Activated CD8-positive, alpha-beta memory T cell treated with anti-CD3 and anti-CD28 coated beads, Interleukin-2, amount 50 U/mL, for 48 hours (primary cell): ENCODE data around the gene PLPP1.

Experiments used
- DNase-seq: peaks from one replicate; pipeline ENCODE4 v3.0.0-alpha.2; 2020

PLPP1 gene

GRCh38 chr5:55534436-55535198 lies at the start of gene PLPP1:
Gene PLPP1 (minus strand): TSS chr5:55534964. CDS start chr5:55534629, 335 bp downstream.
- DNase-seq: peak; percentile 89

- DNase-seq: no peak
These were observed 48.8 kb upstream of the PLPP1 start for GRCh38 chr5:55583578-55583977.

DNA sequence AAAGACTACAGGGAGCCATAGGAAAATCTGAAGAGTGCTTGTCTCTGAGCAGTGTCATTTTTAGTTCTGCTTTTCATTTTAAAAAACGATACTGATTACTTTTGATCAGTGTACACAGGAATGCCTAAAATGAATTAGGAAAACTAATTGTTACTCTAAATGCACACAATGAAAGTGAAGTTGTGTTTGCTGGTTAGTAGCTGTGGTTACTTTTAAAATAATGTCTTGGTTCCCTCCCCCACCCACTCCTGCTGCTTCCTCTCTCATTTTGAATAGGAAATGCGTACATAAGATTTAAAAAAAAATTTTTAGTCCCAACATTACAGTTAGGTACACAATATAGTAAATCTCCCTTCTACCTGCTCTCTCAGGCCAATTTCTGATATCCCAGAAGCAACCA lies 47.5 kb upstream of the PLPP1 start:
- no peak for DNase-seq

GRCh38 chr5:55580042-55580441 lies 45.3 kb upstream of the PLPP1 start:
- DNase-seq: no peak

DNA sequence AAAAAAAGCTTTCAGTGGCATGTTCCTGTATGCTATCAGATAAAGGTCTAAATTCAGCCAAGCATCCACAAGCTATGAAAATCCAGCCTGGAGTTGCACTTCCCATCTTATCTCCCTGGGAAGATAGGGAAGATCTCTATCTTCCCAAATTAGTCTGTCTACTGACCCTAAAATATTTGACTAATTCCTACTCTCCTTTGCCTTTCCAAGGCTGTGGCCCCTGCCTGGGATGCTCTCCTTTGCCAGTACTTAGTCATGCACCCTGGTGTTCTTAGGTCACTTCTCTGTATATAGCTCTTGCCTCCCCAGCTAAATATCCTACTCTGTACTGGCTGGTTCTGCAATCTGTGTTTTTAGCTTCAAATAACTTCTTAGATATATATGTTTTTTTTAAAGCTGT lies 44.0 kb upstream of the PLPP1 start:
- no peak for DNase-seq

DNA sequence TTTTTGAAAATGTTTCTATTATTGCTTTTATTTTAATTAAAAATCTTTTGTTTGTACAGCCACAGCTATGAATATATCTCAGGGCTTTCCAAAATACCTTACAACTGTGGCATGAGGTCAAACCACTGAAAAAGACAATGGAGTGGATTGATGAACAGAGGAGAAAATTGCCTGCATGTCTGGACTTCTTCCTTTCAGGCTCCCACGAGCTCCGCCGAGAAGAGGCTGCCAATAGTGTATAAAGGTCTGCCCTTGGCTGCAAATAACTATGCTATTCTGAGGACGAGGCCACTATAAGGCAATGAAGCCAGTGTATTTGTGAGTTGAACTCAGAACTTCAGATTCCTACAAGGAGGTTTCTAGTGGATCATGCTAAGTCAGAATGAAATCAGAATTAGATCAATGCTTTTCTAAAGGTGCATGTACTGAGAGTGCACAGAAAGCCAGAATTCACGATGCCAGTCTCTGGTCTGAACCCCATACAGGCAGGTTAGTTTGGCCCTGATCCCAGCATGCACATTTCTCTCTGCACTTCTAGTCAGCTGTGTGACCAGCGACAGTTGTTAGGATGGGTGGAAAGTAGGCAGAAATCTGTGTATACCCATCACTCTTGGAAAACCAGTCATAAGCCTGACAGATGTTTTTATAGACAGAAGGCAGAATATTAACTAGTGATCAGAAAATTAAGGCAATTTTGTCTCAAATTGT lies 42.7 kb upstream of the PLPP1 start:
- no peak for DNase-seq

GRCh38 chr5:55576661-55577060 lies 41.9 kb upstream of the PLPP1 start:
- no peak for DNase-seq

DNA sequence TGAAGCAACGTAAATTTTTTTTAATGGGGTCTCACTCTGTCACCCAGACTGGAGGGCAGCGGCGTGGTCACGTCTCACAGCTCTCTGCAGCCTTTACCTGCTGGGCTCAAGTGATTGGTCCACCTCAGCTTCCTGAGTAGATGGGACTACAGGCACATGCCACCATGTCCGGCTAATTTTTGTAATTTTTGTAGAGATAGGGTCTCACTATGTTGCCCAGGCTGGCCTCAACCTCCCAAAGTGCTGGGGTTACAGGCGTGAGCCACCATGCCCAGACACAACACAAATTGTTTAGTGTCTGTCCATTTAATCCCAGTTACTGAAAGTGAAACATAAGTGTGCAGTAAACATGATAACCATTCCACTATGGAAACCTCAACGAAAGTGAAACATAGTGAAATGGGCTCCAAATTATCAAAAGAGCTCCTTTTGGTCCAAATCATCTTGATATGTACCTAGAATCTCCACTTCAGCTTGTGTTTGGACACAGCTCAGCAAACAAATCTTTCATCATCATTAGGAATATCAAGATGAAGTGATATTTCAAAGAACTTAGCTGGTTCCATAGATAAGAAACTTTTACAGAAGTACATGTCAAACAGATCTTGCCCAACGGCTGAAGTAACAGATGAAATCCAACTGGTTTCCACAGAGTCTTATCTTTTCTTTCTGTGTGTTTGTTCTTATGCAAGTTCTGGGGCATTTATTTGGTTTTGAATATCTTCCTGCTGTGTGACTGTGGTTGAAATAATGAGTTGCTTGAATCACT lies 41.2 kb upstream of the PLPP1 start:
- DNase-seq: no peak

- no peak for DNase-seq
These were observed 37.8 kb upstream of the PLPP1 start for GRCh38 chr5:55572600-55572999.

DNA sequence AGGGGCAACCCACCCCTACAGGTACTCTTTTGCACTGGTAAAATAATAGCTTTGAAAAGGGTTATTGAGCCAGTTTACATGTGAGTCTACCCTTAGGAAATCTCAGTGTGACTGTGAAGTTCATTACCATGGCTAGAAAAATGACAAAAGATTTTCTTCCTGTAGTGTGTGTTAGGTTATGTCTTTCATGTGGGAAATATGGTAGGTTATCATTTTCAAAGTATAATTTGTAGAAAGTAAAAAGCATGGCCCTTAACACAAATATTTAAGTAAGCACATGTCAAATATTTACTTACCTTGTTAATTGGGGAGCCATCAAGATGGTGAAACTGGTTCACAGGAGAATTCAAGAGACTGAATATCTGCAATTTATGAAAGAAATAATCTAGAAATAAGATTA lies 37.3 kb upstream of the PLPP1 start:
- no peak for DNase-seq

GRCh38 chr5:55570570-55570969 lies 35.8 kb upstream of the PLPP1 start:
- no peak for DNase-seq

DNA sequence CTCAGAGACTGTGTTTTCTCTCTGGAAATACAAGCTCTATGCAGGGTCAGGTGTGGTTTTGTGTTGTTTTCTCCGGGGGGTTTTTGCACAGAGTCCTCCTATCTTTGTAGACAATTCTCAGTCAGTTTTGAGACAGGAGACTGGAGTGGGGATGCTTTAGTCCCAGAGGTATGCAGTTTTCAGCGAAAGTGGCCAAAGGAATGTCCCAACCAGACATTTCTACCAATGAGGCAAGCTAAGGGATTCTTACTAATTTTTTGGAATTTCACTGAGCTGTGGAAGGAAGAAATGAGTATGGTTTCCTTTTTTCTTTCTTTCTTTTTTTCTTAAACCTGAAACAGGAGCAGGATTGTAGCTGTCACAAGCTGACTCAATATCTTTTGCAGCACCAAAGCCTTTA lies 35.3 kb upstream of the PLPP1 start:
- DNase-seq: no peak

GRCh38 chr5:55569513-55569865 lies 34.7 kb upstream of the PLPP1 start:
- no peak for DNase-seq

- DNase-seq: no peak
These were observed 34.1 kb upstream of the PLPP1 start for GRCh38 chr5:55568654-55569512.

DNA sequence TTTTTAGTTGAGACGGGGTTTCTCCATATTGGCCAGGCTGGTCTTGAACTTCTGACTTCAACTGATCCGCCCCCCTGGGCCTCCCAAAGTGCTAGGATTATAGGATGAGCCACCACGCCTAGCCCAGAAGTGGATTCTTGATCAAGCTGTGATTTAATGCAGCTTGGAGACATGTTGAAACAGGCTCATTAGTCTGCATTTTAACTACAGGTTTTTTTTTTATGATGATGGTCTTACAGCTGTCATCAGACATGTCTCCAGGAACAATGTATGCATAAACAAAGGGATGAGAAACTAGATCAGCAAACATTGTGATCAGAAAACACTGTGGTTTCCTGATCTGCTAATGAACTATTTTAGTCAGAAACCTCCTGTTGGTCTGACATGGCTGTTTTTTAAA lies 30.0 kb upstream of the PLPP1 start:
- no peak for DNase-seq

DNA sequence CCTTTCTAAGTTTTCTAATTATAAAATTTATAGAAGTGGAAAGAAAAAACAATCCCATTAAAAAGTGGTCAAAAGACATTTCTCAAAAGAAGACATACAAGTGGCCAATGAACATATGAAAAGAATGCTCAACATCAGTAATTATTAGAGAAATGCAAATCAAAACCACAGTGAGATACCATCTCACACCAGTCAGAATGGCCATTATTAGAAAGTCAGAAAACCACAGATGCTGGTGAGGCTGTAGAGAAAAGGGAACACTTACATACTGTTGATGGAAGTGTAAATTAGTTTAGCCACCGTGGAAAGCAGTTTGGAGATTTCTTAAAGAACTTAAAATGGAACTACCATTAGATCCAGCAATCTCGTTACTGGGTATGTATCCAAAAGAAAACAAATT lies 23.7 kb upstream of the PLPP1 start:
- DNase-seq: no peak

DNA sequence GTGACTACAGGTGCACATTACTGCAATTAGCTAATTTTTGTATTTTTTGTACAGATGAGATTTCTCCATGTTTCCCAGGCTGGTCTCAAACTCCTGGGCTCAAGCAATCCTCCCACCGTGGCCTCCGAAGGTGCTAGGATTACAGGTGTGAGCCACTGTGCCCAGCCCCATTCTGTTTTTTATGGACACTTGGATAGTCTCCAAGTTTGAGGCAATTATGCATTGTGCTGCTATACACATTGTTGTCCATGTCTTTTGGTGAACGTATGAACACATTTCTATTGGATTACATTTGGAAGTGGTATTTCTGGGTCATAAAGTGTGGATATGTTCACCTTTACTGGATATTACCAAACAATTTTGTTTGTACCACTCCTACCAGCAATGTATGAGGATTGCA lies 22.4 kb upstream of the PLPP1 start:
- DNase-seq: no peak

- no peak for DNase-seq
These were observed 19.9 kb upstream of the PLPP1 start for GRCh38 chr5:55554585-55555202.

DNA sequence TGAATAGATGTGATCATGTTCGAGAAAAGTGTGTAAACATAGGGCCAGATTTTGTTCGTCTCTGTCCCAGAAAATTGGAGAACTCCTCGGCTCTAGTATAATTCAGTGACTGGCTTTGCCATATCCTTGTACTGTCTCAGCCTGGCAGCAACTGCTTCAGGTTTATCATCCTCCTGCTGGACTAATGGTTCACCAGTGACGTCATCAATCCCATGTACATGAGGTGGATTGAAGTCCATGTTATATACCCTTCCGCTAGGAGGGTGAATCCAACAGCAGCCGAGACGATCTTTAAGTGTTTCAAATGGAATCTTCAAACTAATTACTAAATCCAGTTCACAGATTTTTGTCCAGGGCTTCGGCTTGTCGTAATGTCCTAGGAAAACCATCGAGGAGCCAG lies 17.1 kb upstream of the PLPP1 start:
- no peak for DNase-seq

DNA sequence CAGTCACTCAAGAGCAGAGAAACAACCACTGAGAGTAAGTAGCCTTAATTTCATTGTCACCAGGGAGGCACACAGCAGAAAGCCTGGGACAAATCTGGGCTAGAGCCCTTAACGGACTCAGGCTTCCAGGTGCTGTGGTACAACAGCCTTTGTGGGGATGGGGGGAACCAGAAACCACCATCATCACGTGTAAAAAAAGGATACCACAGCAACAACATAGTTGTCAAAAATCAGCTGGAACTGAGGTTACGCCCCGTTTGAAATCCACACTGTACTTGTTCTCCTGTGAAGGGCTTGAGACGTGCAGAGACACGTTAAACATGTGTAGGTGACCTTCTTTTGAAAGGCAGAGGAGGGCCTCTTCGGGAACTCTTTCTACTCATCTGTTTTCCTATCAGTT lies 16.6 kb upstream of the PLPP1 start:
- no peak for DNase-seq

GRCh38 chr5:55547781-55548180 lies 13.0 kb upstream of the PLPP1 start:
- DNase-seq: no peak

GRCh38 chr5:55546947-55547346 lies 12.2 kb upstream of the PLPP1 start:
- DNase-seq: no peak

- no peak for DNase-seq
These were observed 9.6 kb upstream of the PLPP1 start for GRCh38 chr5:55544341-55544740.
